HUES48 (cell line): ENCODE results near the gene ANK3.

ENCODE experiments used
- H3K27ac ChIP-seq: one replicate; pipeline ENCODE4 v1.7.0; 2013; ENCODE audit warnings: low read depth, low read length, inconsistent platforms
- H3K27me3 ChIP-seq: 2 replicates; pipeline ENCODE4 v1.6.1; 2013; ENCODE audit warnings: mild to moderate bottlenecking, low read length; ENCODE audit not compliant: control insufficient read depth, insufficient read depth
- H3K36me3 ChIP-seq: 2 replicates; pipeline ENCODE4 v1.6.1; 2013; ENCODE audit warnings: low read length; ENCODE audit not compliant: control insufficient read depth, insufficient read depth
- H3K4me1 ChIP-seq: 2 replicates; pipeline ENCODE4 v1.6.1; 2013; ENCODE audit warnings: mild to moderate bottlenecking, low read length; ENCODE audit not compliant: control insufficient read depth, insufficient read depth
- H3K4me3 ChIP-seq: 2 replicates; pipeline ENCODE4 v1.5.1; 2013; ENCODE audit warnings: mild to moderate bottlenecking, low read depth, low read length
- H3K9ac ChIP-seq: 2 replicates; pipeline ENCODE4 v1.6.1; 2013; ENCODE audit warnings: mild to moderate bottlenecking, low read depth, low read length, moderate library complexity
- H3K9me3 ChIP-seq: 2 replicates; pipeline ENCODE4 v1.6.1; 2013; ENCODE audit warnings: low read length; ENCODE audit not compliant: control insufficient read depth, insufficient read depth

ANK3 gene

DNA sequence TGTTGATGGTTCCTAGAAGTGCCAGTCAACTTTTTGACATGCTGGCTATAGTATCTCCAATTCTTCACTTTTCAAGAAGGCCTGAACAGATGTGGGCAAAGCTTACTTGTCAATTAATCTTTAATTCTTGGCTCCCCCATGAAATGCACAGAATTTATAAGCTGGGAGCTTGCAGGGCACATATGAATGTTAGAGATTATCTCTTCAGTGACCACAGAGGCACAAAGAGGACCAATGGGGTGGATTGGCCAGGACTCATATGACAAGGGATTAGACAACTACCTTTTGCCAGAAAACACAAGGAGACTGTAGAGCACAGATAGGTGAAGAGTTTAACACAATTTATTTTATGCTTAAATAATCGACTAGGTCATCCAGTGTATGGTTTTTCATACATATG is 361.6 kb downstream of the ANK3 start:
- Histone ChIP-seq H3K27ac (no peak overlapping the region), H3K4me3 (no peak overlapping the region), H3K36me3 (no peaks in the 10 kb centered on the region), H3K9me3 (no peaks in the 10 kb centered on the region), H3K27me3 (no peaks in the 10 kb centered on the region), H3K9ac (no peak overlapping the region), H3K4me1 (peaks cover 11% of the 10 kb centered on the region; the same call in 1 of the 2 replicates)

DNA sequence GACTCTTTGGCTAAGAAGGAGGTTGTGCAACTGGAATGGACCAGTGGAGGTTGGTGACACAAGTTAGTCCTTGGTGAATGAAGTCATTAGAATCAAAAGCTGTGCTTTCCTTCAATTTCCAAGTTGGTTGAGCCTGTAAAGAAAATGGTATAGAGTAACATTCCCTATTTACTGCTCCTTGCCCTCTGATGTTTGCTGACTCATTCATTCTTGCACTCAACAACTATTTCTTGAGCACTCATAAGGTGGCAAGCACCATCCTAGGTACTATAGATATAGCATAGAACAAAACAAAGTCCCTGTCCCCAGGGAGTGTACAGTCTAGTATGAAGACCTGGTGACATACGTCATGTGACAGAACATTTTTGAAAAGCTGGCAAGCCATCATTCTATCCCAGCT is 364.4 kb downstream of the ANK3 start:
- no peaks in the 10 kb centered on the region for H3K9me3 ChIP-seq
- H3K9ac ChIP-seq = no peak overlapping the region
- no peaks in the 10 kb centered on the region for H3K36me3 ChIP-seq
- H3K27me3 ChIP-seq = no peaks in the 10 kb centered on the region
- no peak overlapping the region for H3K27ac ChIP-seq
- H3K4me3 ChIP-seq = no peak overlapping the region
- H3K4me1 ChIP-seq = peaks cover 11% of the 10 kb centered on the region; the same call in 1 of the 2 replicates

- no peaks in the 10 kb centered on the region for H3K9me3 ChIP-seq
- H3K27me3 ChIP-seq = no peaks in the 10 kb centered on the region
- H3K27ac ChIP-seq = no peak overlapping the region
- H3K4me1 ChIP-seq = peaks cover 11% of the 10 kb centered on the region; the same call in 1 of the 2 replicates
- H3K4me3 ChIP-seq = no peak overlapping the region
- H3K36me3 ChIP-seq = no peaks in the 10 kb centered on the region
- no peak overlapping the region for H3K9ac ChIP-seq
These were observed 365.2 kb downstream of the ANK3 start for GRCh38 chr10:60024506-60024905.

DNA sequence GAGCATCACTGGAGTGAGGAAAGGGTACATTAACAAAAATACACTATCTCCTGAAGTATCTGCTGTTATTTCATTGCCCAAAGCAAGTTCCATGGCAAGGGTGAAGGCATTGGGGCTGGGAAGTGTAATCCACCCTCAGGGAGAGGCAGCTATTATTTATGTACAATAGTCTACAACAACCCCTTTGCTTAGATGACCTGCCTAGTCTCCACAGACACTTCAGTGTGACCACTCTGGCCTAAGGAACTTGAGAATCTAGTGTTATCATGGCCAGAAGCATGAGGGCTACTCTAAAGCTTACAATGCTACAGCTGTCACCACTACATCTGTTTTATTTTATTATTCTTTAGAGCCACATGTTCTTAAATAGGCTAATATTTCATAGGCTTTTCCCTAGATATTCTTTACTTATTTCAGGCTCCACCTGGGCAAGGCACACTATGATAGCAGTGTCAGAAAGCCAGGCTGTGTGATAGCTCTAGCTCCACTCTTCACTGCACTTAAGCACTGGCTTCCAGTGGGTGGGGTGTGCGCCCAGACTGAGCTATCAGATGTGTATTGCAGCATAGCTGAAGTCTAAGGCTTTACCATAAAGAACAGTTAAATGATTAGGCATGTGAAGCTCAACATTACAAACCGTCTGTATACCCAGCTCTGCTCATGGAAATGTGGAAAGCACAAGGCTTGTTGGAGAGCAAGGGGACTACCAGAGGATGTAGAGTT is 366.4 kb downstream of the ANK3 start:
- H3K9ac ChIP-seq = no peak overlapping the region
- no peaks in the 10 kb centered on the region for H3K36me3 ChIP-seq
- no peak overlapping the region for H3K4me3 ChIP-seq
- no peaks in the 10 kb centered on the region for H3K4me1 ChIP-seq
- H3K9me3 ChIP-seq = no peaks in the 10 kb centered on the region
- no peak overlapping the region for H3K27ac ChIP-seq
- no peaks in the 10 kb centered on the region for H3K27me3 ChIP-seq

GRCh38 chr10:60021361-60021760 is 368.3 kb downstream of the ANK3 start:
- Histone ChIP-seq H3K4me1 (no peaks in the 10 kb centered on the region), H3K9me3 (no peaks in the 10 kb centered on the region), H3K27ac (no peak overlapping the region), H3K27me3 (no peaks in the 10 kb centered on the region), H3K4me3 (no peak overlapping the region), H3K9ac (no peak overlapping the region), H3K36me3 (no peaks in the 10 kb centered on the region)

DNA sequence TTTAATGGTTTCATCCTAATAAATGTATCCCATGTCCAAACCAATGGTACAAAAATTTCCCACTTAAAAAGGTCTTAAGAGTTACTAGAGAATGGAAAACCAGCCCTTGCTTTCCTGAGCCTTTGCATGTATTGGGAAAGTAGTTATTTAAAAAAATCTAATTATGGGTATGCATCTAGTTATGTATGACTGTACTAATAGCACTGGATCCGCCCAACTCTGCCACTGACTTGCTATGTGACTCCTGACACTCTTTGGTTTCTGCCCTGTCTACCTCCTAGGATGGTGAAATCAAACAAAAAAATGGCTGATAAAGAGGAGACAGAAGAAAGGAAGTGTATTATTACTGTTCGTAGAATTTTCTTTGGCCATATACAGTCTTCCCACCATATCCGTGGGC is 372.9 kb downstream of the ANK3 start:
- no peaks in the 10 kb centered on the region for H3K4me1 ChIP-seq
- H3K27me3 ChIP-seq = no peaks in the 10 kb centered on the region
- H3K4me3 ChIP-seq = no peak overlapping the region
- no peak overlapping the region for H3K9ac ChIP-seq
- H3K27ac ChIP-seq = no peak overlapping the region
- no peaks in the 10 kb centered on the region for H3K9me3 ChIP-seq
- no peaks in the 10 kb centered on the region for H3K36me3 ChIP-seq

DNA sequence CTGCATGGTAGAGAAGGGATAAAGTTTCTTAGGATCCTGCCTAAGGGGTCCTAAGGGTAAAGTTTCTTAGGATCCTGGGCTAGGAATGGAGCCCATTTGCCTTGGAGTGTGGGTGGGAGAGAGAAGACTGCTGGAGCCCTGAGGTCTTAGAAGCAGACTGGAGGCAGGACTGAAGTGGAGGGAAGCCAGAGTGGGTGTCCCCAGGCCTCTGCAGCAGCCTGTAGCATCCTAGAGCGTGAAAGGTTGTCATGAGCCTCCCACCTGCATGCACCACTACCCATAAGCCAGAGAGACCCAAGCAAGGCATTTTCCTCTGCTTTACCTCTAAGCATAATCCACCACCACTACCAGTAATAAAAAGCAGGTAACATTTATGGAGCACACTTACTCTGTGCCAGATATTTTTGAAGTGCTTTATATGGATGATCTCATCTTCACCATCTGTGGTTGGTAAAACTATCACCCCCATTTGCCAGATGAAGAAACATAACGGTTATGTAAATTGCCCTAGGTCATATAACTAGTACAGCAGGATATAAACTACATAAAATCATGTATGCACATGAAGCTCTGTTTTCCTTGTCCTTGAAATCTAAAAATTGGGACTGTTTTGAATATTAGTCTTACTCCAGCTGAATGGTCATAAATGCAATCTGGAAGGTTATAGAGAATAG is 379.8 kb downstream of the ANK3 start:
- 0 out of 2 replicates have a peak, but pooled peaks cover 8% of the 10 kb centered on the region for H3K4me1 ChIP-seq
- H3K9ac ChIP-seq = no peak overlapping the region
- H3K27ac ChIP-seq = no peak overlapping the region
- H3K9me3 ChIP-seq = no peaks in the 10 kb centered on the region
- H3K36me3 ChIP-seq = no peaks in the 10 kb centered on the region
- H3K4me3 ChIP-seq = no peak overlapping the region
- no peaks in the 10 kb centered on the region for H3K27me3 ChIP-seq

DNA sequence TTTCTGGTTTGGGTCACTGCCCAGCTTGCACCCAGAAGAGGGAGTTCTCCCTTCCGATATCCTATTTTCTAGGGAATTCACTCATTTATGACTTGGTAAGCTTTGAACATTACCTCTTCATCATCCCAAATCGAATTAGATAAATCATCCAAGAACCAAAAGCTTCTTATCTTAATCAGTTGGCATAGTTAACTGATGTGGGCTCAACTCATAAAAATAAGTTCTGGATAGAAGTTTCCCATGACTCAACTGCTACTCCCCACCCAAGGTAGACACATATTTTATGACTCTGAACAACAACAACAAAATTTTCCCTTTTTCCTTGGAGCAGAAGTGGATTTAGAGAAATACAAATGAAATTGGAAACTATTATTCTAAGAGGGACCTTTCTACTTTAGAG is 380.4 kb downstream of the ANK3 start:
- H3K4me3 ChIP-seq = no peak overlapping the region
- H3K9ac ChIP-seq = no peak overlapping the region
- H3K27ac ChIP-seq = no peak overlapping the region
- no peaks in the 10 kb centered on the region for H3K9me3 ChIP-seq
- no peaks in the 10 kb centered on the region for H3K27me3 ChIP-seq
- H3K4me1 ChIP-seq = peaks cover 14% of the 10 kb centered on the region
- H3K36me3 ChIP-seq = no peaks in the 10 kb centered on the region

GRCh38 chr10:60008816-60009215 is 380.9 kb downstream of the ANK3 start:
- H3K4me1 ChIP-seq = peaks cover 18% of the 10 kb centered on the region
- H3K27ac ChIP-seq = no peak overlapping the region

DNA sequence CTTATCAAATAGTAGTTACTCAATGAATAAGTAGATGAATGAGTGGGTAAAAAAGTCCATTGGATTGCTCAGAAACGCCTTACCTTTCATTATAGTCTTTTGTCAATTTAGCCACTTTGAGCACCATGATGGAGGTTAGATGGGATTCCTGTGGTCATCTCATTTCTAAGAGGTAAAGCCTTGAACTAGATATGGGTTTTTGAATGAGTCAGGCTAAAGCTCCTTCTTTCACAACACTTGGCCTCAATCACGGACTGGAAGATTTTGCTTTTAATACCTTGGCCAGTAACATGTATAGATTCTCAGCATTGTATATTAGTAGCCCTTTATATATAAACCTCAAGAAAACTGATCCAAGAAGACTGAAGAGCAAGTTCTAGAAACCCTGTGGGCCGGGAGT is 383.6 kb downstream of the ANK3 start:
- Histone ChIP-seq H3K4me3 (no peak overlapping the region), H3K4me1 (peaks cover 35% of the 10 kb centered on the region), H3K9me3 (no peaks in the 10 kb centered on the region), H3K27me3 (no peaks in the 10 kb centered on the region), H3K9ac (no peak overlapping the region), H3K36me3 (no peaks in the 10 kb centered on the region), H3K27ac (no peak overlapping the region)

More at GRCh38 chr10:60008816-60009215, 380.9 kb downstream of the ANK3 start:
- H3K9me3 ChIP-seq = no peaks in the 10 kb centered on the region
- no peaks in the 10 kb centered on the region for H3K27me3 ChIP-seq
- no peaks in the 10 kb centered on the region for H3K36me3 ChIP-seq
- H3K9ac ChIP-seq = no peak overlapping the region
- no peak overlapping the region for H3K4me3 ChIP-seq
